ENCODE measurements around the gene ESR2. TPM values are rescaled to one million over a fixed set of nuclear protein-coding genes. Genes with fewer than 3 reads are reported as not detected.
"Not testable (repeated sequence)": the region's sequence is repeated elsewhere in the genome, so short reads cannot be mapped to it uniquely, and the experiment has no call there.

ESR2 gene
- total RNA-seq, 2 experiments from 2014 or later, result 0.16 TPM; not detected in 1

DNA sequence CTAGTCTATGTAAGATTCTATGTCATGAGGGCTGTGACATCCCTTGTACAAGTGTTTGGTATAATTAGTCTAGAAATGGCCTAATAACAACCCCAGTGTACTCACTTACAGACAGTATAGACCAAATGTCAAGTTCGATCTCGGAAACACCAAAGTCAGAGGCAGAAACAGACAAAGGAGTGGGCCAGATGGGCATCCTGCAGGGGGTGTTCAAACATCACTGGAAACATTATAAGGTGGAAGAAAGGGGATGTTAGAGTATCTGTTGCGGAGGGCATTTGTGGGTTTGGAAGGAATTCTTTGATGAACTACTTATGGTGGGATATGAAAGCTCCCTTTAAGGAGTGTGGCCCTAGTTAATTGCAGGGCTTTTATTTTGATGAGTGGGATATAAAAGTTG lies 134.6 kb downstream of the ESR2 start:
- Mint-ChIP-seq H3K36me3 (ENCODE audit: low read depth) (peaks cover 60% of the 10 kb centered on the region), H3K4me1 (ENCODE audit: low read depth) (no peaks in the 10 kb centered on the region), H3K4me3 (no peak overlapping the region), H3K27ac (no peak overlapping the region), H3K27me3 (ENCODE audit: low read depth) (no peaks in the 10 kb centered on the region), H3K9me3 (ENCODE audit: insufficient read depth) (no peaks in the 10 kb centered on the region)
- ATAC-seq (no peak), DNase-seq (no peak)
- ChIA-PET POLR2A (no interaction called here), CTCF (no interaction called here)

DNA sequence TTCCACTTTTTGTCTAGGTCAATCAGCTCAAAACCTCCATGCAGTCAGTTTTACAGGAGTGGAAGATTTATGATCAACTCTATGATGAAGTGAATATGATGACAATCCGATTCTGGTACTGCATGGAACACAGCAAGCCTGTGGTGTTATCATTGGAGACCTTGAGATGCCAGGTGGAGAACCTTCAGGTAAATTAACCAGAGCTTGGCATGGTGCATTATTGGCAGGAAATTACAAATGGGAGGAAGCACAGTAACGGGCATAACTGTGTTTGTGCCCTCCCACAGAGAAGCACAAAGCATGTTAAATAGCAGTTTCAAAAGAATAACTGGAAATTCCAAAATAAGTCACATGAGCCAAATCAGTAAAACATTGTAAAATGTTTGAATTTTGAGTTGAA lies 135.6 kb downstream of the ESR2 start:
- ATAC-seq (no peak), DNase-seq (no peak)
- Mint-ChIP-seq H3K4me1 (ENCODE audit: low read depth) (no peaks in the 10 kb centered on the region), H3K4me3 (no peak overlapping the region), H3K27ac (no peak overlapping the region), H3K9me3 (ENCODE audit: insufficient read depth) (no peaks in the 10 kb centered on the region), H3K36me3 (ENCODE audit: low read depth) (peaks cover 63% of the 10 kb centered on the region), H3K27me3 (ENCODE audit: low read depth) (no peaks in the 10 kb centered on the region)
- CTCF ChIA-PET, result no interaction called here
- POLR2A ChIA-PET, result no interaction called here

DNA sequence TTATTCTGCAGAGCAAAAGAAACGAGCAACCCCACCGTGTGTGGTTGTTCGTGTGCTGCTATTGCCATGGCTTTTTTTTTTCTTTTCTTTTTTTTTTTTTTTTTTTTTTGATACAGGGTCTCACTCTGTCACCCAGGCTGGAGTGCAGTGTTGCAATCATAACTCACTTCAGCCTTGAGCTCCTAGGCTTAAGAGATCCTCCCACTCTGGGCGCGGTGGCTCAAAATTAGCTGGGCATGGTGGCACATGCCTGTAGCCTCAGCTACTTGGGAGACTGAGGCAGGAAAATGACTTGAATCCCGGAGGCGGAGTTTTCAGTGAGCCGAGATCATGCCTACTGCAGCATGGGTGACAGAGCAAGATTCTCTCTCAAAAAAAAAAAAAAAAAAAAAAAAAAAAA lies 144.2 kb downstream of the ESR2 start:
- H3K27me3 Mint-ChIP-seq (ENCODE audit: low read depth), result no peaks in the 10 kb centered on the region
- ChIA-PET POLR2A (no interaction called here), CTCF (no interaction called here)
- no peak overlapping the region for H3K4me3 Mint-ChIP-seq
- peaks cover 63% of the 10 kb centered on the region for H3K36me3 Mint-ChIP-seq (ENCODE audit: low read depth)
- DNase-seq, result no peak
- no peak for ATAC-seq
- no peaks in the 10 kb centered on the region for H3K4me1 Mint-ChIP-seq (ENCODE audit: low read depth)
- no peak overlapping the region for H3K27ac Mint-ChIP-seq
- H3K9me3 Mint-ChIP-seq (ENCODE audit: insufficient read depth), result no peaks in the 10 kb centered on the region

DNA sequence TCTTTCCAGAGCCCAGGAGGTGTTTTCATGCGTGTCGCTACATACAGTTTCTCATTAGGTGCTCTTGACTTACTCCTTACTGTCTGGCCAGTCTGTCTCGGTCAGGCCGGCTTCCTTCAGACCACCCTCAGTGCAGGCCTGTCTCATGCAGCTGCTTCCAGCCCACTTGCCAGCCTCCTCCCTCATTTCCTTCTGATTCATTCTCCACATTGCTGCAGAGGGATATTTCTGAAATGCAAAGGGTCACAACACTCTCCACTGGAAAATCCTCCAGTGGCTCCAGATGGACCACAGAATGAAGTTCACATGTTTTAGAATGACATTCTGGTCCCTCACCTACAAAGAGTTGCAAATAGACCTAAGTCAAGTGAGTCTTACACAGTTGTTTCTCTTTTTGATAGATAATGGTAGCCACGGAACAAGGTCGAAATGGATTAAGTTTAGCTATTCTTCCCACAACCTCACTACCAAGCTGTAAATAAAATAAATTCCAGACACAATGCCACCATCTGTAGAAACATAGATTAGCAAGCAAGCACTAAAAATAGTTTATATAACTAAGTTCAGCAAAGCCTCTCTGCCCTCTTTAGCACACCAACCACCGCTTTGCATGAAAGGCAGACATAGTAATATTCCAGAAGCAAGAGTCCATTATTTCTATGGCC lies 146.9 kb downstream of the ESR2 start:
- H3K4me3 Mint-ChIP-seq, result no peak overlapping the region

DNA sequence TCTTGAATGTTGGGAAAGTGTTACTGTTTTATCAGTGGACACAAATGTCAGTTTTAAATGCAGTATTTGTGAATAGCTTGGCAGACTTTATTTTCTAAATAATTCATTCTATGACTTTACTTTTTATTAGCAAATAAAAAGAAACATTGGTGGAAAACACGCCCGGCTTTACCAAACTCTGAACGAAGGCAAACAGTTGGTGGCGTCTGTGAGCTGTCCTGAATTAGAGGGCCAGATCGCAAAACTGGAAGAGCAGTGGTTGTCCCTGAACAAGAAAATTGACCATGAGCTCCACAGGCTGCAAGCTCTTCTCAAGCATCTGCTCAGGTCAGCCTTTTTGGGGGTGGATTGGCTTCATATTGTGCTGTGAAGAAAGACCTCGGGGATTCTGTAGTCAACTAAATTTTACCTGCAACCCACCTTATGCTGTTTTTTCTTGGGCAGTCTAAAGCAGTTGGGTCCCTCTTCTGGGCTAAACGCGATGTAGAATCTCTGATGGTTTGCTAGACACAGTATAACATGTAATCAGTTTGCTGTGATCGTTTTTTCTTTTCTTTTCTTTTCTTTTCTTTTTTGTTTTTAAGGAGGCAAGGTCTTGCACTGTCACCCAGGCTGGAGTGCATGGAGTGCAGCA lies 156.4 kb downstream of the ESR2 start:
- DNase-seq (no peak), ATAC-seq (no peak)
- POLR2A ChIA-PET, result no interaction called here
- H3K36me3 Mint-ChIP-seq (ENCODE audit: low read depth), result peaks cover 46% of the 10 kb centered on the region
- H3K9me3 Mint-ChIP-seq (ENCODE audit: insufficient read depth), result no peaks in the 10 kb centered on the region
- H3K4me1 Mint-ChIP-seq (ENCODE audit: low read depth), result no peaks in the 10 kb centered on the region
- H3K27ac Mint-ChIP-seq, result no peak overlapping the region
- H3K4me3 Mint-ChIP-seq, result no peak overlapping the region
- no peaks in the 10 kb centered on the region for H3K27me3 Mint-ChIP-seq (ENCODE audit: low read depth)
- CTCF ChIA-PET, result interaction anchor here (0.6 to 1.3 kb wide), 2 partner anchors 11 to 36 kb away, joined by 3 to 4 read pairs; no protein-coding TSS in a partner anchor

More for the DNA sequence above, 146.9 kb downstream of the ESR2 start:
- no peaks in the 10 kb centered on the region for H3K4me1 Mint-ChIP-seq (ENCODE audit: low read depth)
- CTCF ChIA-PET, result no interaction called here
- POLR2A ChIA-PET, result no interaction called here
- H3K27ac Mint-ChIP-seq, result no peak overlapping the region
- peaks cover 61% of the 10 kb centered on the region for H3K36me3 Mint-ChIP-seq (ENCODE audit: low read depth)
- no peaks in the 10 kb centered on the region for H3K9me3 Mint-ChIP-seq (ENCODE audit: insufficient read depth)
- no peaks in the 10 kb centered on the region for H3K27me3 Mint-ChIP-seq (ENCODE audit: low read depth)
- no peak for ATAC-seq
- no peak for DNase-seq

DNA sequence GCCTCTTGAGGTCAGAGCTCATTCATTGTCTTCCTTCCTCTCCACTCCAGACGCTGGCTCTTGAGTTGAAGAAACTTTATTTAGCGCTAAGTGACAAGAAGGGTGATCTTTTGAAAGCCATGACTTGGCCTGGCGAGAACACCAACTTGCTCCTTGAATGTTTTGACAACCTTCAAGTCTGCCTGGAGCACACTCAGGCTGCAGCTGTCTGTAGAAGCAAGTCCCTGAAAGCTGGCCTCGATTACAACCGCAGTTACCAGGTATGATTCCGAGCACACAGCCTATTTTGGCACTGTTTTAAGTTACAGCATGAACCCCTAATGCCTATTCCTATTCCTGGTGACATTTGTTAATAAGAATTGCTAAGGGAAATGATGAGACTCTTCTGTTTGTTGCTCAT lies 167.6 kb downstream of the ESR2 start:
- H3K27me3 Mint-ChIP-seq (ENCODE audit: low read depth), result no peaks in the 10 kb centered on the region
- DNase-seq, result no peak
- CTCF ChIA-PET, result no interaction called here
- H3K4me3 Mint-ChIP-seq, result no peak overlapping the region
- H3K4me1 Mint-ChIP-seq (ENCODE audit: low read depth), result no peaks in the 10 kb centered on the region
- no peak overlapping the region for H3K27ac Mint-ChIP-seq
- H3K36me3 Mint-ChIP-seq (ENCODE audit: low read depth), result peaks cover 69% of the 10 kb centered on the region
- H3K9me3 Mint-ChIP-seq (ENCODE audit: insufficient read depth), result no peaks in the 10 kb centered on the region
- no peak for ATAC-seq
- POLR2A ChIA-PET, result interaction anchor here (0.6 kb wide), 1 partner anchor 36 kb away, joined by 3 read pairs; no protein-coding TSS in a partner anchor

DNA sequence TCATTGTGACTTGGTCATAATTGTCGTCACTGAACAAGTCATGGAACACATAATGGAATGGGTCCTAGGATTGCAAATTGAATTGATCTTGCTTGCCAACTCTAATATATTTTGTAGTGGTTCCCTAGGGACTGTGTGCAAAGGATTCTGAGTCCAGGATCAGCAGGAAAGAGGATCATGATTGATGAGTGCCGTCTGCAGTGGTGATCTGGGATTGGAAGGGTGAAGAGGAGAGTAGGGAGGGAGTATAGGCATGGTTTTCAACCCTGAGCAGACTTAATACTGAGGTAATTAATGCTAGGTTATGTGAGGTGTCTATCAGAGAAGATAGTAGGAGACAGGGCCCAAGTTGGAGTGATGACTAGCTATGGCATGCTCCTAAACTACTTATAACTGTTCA lies 168.9 kb downstream of the ESR2 start:
- Mint-ChIP-seq H3K36me3 (ENCODE audit: low read depth) (peaks cover 64% of the 10 kb centered on the region), H3K4me1 (ENCODE audit: low read depth) (no peaks in the 10 kb centered on the region), H3K27ac (no peak overlapping the region), H3K4me3 (no peak overlapping the region), H3K27me3 (ENCODE audit: low read depth) (no peaks in the 10 kb centered on the region), H3K9me3 (ENCODE audit: insufficient read depth) (no peaks in the 10 kb centered on the region)
- no peak for ATAC-seq
- no peak for DNase-seq
- CTCF ChIA-PET, result no interaction called here
- POLR2A ChIA-PET, result no interaction called here

DNA sequence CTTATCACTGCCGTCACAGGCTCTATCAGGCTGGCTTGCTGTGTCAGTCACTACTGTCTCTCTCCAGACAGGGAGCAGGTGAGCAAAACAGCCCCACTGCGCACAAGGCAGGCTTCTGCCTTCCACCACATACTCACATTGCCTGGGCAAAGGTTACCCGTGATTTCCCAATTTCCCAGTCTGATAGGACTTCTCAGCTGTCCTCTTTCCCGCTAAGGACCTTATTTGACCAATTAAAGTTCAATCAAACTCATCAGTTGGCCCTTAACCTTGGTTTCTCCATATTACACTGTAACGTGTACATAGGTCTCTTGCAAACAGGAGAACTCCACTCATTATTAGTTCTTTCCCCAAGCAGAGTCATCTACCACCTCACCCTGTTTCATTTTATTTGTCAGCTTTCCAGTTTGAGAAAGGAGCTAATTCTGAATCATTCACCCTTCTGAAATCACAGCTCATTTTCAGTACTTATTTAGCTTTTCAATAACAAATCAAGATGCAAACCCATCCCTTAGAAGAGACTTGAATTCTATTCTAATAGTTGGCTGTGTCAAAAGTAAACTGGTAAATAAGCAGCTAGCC lies 170.8 kb downstream of the ESR2 start:
- H3K27ac Mint-ChIP-seq, result no peak overlapping the region
- H3K4me1 Mint-ChIP-seq (ENCODE audit: low read depth), result no peaks in the 10 kb centered on the region
- peaks cover 62% of the 10 kb centered on the region for H3K36me3 Mint-ChIP-seq (ENCODE audit: low read depth)
- no peak for ATAC-seq
- no peak for DNase-seq
- H3K9me3 Mint-ChIP-seq (ENCODE audit: insufficient read depth), result no peaks in the 10 kb centered on the region
- ChIA-PET POLR2A (no interaction called here), CTCF (interaction anchor here (1.2 to 2.4 kb wide), 2 partner anchors 172 to 180 kb away, joined by 4 to 6 read pairs; no protein-coding TSS in a partner anchor)
- no peak overlapping the region for H3K4me3 Mint-ChIP-seq
- H3K27me3 Mint-ChIP-seq (ENCODE audit: low read depth), result no peaks in the 10 kb centered on the region

DNA sequence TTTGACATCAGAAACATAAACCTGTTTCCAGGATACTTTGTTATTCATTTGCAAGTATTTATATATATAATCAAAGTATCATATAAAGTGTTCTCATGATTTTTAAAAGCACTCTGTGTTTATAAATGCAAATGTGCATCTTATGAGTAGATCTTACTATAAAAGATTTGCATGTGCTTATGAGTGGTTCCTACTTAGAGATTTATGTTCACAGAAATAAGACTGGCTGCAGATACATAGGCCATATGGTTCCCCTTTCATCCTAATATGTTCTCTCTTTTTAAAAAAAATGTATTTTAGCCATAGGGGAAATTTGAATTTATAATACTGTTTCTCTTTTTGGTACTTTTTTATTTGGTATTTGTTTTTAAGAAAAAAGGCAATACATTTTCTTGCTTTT lies 174.2 kb downstream of the ESR2 start:
- peaks cover 55% of the 10 kb centered on the region for H3K36me3 Mint-ChIP-seq (ENCODE audit: low read depth)
- H3K27me3 Mint-ChIP-seq (ENCODE audit: low read depth), result no peaks in the 10 kb centered on the region
- no peak for ATAC-seq
- H3K4me1 Mint-ChIP-seq (ENCODE audit: low read depth), result no peaks in the 10 kb centered on the region
- POLR2A ChIA-PET, result interaction anchor here (0.6 kb wide), 1 partner anchor 171 kb away, joined by 3 read pairs; no protein-coding TSS in a partner anchor
- CTCF ChIA-PET, result no interaction called here
- no peak overlapping the region for H3K27ac Mint-ChIP-seq
- no peak overlapping the region for H3K4me3 Mint-ChIP-seq
- no peaks in the 10 kb centered on the region for H3K9me3 Mint-ChIP-seq (ENCODE audit: insufficient read depth)
- DNase-seq, result no peak

DNA sequence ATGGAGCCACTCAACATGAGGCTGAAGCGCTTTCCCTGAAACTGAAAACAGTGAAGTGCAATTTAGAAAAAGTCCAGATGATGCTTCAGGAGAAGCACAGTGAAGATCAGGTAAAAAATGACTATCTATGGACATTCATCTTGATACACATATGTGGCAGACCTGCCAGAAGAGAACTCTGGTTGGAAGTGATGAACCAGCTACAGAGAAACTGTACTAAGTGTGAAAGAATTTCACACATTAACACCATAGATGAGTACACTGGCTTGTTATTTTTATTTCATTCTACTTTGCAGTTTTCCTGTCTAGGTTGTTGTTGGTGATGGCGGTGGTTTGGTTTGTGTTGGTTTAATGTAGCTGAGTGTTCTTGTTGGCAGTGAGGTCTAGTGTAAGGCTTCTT lies 174.7 kb downstream of the ESR2 start:
- Mint-ChIP-seq H3K4me3 (no peak overlapping the region), H3K36me3 (ENCODE audit: low read depth) (peaks cover 58% of the 10 kb centered on the region), H3K4me1 (ENCODE audit: low read depth) (peaks cover 1% of the 10 kb centered on the region), H3K9me3 (ENCODE audit: insufficient read depth) (no peaks in the 10 kb centered on the region), H3K27ac (no peak overlapping the region), H3K27me3 (ENCODE audit: low read depth) (no peaks in the 10 kb centered on the region)
- ChIA-PET CTCF (no interaction called here), POLR2A (interaction anchor here (0.6 kb wide), 1 partner anchor 172 kb away, joined by 3 read pairs; no protein-coding TSS in a partner anchor)
- no peak for DNase-seq
- no peak for ATAC-seq

DNA sequence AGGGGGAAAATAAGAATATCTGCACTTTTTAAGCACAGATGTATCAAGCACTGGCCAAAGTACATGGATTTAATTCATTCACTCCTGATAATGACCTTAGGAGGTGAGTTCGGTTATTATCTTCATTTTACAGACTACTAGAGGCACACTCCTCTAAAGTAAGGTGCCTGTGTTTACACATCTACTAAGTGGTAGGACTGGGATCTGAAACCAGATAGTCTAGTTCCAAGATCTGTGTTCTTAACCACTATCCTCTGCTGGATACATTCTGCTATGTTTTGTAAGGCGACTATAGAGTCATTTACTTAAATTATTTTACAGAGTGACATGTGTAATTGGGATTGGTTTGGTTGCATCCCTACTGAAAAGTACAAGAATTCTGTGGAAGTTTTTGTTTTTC lies 175.3 kb downstream of the ESR2 start:
- DNase-seq (no peak), ATAC-seq (no peak)
- no peak overlapping the region for H3K27ac Mint-ChIP-seq
- H3K4me1 Mint-ChIP-seq (ENCODE audit: low read depth), result peaks cover 6% of the 10 kb centered on the region
- peaks cover 61% of the 10 kb centered on the region for H3K36me3 Mint-ChIP-seq (ENCODE audit: low read depth)
- no peaks in the 10 kb centered on the region for H3K9me3 Mint-ChIP-seq (ENCODE audit: insufficient read depth)
- no peaks in the 10 kb centered on the region for H3K27me3 Mint-ChIP-seq (ENCODE audit: low read depth)
- no peak overlapping the region for H3K4me3 Mint-ChIP-seq
- ChIA-PET CTCF (no interaction called here), POLR2A (no interaction called here)

DNA sequence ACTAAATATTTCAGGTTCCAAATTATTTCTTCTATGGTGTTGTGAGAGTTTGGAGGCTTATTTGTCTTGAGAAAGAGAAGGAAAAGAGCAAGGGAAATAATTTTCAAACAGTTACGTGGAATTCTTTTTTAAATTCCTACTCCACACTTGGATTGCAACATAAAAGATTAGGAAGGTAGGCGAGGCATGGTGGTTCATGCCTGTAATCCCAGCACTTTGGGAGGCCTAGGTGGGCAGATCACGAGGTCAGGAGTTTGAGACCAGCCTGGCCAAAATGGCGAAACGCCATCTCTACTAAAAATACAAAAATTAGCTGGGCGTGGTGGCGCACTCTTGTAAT lies 175.8 kb downstream of the ESR2 start:
- H3K4me1 Mint-ChIP-seq (ENCODE audit: low read depth); DNase-seq; H3K4me3 Mint-ChIP-seq; ATAC-seq; H3K9me3 Mint-ChIP-seq (ENCODE audit: insufficient read depth); H3K27me3 Mint-ChIP-seq (ENCODE audit: low read depth); POLR2A ChIA-PET; CTCF ChIA-PET; H3K27ac Mint-ChIP-seq: not testable (repeated sequence)
- peaks cover 61% of the 10 kb centered on the region for H3K36me3 Mint-ChIP-seq (ENCODE audit: low read depth)

Measured in activated CD8-positive, alpha-beta T cell treated with anti-CD3 and anti-CD28 coated beads, Interleukin-2, amount 10 ng/mL, durations not matched to agents 7 days and 5 days (primary cell).